HG02571 (cell line): ENCODE data around the gene SLC24A4.

Experiments
- ATAC-seq: cut with Tn5 transposase; IDR thresholded peaks from one replicate; pipeline ENCODE4 v1.9.1; 2021; ENCODE audit warnings: mild to moderate bottlenecking, moderate library complexity; ENCODE audit not compliant: unreplicated experiment

Gene SLC24A4

DNA sequence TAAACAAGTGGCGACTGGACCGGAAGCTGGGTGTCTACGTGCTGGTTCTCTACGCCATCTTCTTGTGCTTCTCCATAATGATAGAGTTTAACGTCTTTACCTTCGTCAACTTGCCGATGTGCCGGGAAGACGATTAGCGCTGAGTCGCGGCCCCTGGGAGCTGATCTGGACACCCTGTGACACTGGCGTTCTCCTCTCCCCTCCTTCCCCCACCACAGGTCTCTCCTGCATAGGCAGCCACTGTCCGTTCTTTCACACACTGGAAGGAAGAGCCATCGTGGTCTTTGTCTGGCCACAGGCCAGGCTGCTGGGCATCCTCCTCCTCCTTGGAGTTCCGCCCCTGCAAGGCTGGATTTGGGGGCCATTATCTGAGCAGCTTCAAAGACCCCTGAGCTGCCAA is 170.5 kb downstream of the SLC24A4 start:
- no peak for ATAC-seq

DNA sequence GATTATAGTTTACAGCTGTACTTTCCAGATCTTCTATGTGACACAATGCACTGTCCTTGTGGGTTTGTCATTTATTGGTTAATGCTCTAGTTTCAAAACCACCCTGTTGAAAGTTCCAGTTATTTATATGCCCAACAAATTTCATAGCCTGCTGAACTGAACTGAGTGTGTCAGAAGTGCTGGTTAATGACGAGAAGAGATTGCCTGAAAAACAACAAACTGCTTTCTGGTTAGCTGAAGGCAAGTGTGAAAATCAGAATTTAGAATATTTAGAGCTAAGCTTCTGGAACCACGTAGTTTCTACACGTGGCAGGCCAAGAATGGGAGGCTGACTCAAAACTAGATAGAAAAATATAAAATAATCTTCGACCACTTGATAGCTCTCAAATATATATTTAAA is 171.5 kb downstream of the SLC24A4 start:
- ATAC-seq: no peak

DNA sequence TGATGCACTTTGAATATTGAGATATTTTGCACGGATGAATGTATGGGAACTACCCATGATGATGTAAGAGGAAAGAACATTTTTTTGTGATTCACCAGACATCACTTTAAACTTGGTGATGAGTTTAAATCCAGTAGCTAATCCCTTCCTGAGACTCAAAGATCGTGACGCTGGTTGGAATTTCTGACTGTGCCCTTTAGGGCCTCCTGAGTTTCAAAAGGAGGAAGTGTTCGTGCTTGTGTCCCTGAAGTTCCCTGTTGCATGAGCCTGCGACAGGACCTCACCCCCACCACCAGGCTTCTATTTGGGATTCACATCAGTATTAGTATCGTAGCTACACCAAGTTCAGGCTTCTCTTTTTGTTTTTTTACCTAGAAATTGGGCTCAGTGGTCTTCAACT is 172.1 kb downstream of the SLC24A4 start:
- no peak for ATAC-seq

DNA sequence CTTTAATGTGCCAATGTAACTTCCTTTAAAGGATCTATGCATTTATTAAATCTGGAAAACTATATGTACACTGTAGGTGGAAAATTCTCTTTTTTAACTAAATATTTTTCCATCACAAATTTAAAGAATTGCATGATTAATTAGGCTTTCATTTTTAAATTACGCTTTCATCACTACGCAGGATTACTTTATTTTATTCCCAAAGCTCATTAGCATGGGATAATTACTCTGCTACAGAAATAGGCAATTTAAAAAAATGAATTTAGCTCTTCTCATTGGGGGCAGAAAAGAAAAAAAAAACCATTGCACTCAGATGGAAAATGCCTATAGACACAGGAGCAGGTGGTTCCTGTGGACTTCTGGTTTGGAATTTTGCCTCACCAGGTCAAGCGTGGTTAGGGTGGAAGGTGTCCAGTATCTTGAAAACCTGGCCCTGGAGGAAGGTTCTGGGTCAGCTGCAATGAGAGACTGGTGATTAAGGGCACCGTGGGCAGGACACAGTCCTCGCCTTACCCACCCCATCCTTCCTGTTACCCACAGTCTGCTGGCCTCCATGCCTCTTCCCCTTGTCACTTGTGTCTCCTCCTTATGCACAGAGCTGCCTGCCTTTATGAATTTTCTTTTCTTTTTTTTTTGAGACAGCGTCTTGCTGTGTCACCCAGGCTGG is 173.4 kb downstream of the SLC24A4 start:
- no peak for ATAC-seq

DNA sequence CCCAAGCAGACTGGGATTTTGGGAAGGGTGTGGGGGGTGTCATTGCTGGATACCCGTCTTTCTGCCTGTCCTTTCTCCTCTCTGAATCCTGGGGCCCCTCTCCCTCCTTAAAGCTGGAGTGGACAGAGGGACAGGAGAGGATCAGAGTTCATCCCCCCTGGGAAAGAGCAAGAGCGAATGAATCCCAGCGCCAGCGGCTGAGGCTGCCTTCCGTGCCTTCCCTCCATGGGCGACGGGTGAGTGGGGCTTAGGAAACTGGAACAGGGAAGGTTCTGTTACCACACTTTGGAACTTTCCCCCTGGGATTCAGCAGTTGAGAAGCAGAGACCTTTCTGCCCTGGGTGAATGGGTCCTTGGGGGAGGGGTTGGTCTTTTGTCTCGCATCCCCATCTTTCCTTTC is 174.4 kb downstream of the SLC24A4 start:
- ATAC-seq: no peak

DNA sequence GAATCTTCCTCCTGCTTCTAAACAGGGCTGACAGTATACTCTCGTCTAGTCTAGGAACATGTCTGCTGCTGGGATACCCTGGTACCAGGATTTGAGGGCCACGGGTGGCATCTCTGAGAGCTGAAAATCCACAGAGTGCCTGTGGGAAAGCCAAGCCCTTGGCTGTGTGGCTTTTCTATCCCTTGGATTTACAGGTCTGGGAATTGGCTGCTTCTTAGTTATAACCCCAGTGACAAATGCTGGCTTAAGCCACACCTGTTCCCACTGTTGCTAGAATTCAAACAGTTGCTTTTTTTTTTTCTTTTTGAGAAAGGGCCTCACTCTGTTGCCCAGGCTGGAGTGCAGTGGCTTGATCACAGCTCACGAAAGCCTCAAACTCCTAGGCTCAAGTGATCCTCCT is 176.3 kb downstream of the SLC24A4 start:
- ATAC-seq: no peak

DNA sequence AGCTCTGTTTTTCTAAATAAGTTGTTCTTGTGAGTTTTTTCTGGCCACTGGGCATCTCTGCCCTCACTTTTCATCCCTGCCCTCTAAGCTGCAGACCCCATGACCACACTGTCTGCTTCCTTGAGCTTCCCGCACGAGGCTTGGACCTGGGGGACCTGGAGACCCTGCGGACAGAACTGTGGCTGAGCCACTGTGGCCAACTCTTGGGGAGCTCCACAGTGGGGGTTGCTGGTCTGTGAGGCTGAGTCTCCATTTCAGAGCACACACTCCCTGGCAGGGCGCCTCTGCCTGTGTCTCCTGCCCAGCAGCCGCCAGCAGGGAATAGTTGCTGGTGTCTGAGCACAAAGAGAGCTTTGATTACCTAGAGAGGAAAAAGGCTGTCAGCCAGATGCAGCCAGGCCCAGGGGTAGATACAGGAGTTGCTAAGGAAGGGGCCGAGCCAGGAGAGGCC is 177.6 kb downstream of the SLC24A4 start:
- ATAC-seq: no peak

DNA sequence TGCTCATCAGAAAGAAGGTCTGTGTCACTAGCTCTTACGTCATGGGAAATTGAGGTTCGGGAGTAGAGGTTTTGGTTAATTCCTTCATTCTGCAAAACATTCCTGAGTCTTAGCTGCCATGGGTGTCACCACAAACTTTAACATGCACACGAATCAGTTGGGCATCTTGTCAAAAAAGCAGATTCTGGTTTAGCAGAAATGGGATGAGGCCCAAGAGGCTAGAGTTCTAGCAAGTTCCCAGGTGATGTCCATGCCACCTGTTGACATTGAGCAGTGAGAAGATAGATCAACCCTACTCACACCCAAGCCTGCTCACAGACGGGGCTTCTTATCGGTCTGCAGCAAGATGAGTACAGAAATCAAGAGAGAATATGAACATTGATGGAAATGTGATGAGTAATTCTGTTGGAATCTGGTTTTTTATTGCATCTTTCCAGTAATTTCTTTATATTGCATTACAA is 179.0 kb downstream of the SLC24A4 start:
- no peak for ATAC-seq

DNA sequence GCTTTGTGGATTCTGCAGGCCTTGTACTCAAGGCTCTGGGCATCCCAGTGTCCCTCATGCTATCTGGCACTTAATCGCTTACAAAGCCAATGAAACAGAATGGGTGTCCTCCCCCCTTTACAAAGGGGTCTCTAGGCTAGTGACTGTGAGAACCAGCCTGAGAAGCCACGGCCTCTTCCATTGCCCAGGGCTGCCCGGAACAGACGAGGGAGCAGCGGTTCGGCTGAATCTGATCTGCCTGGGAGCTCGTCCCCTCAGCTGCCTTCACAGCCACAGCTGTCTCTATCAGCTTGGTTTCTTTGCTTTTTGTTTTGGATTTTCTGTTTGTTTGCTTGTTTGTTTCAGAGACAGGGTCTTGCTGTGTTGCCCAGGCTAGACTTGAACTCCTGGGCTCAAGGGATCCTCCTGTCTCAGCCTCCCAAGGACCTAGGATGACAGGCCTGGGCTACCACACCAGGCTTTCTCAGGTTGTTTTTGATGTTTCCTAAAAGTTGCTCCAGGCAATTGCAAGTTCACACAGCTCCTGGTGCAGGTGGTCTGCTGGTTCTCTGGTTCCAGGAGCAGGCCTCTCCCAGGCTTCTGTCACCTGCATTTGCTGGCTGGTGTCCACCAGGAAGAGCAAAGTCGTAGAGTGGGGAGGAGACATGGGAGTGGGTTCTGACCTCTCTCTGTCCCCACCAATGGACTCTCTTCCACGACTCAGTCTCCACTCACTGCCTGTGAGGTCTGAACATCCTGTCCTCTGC is 179.7 kb downstream of the SLC24A4 start:
- no peak for ATAC-seq

DNA sequence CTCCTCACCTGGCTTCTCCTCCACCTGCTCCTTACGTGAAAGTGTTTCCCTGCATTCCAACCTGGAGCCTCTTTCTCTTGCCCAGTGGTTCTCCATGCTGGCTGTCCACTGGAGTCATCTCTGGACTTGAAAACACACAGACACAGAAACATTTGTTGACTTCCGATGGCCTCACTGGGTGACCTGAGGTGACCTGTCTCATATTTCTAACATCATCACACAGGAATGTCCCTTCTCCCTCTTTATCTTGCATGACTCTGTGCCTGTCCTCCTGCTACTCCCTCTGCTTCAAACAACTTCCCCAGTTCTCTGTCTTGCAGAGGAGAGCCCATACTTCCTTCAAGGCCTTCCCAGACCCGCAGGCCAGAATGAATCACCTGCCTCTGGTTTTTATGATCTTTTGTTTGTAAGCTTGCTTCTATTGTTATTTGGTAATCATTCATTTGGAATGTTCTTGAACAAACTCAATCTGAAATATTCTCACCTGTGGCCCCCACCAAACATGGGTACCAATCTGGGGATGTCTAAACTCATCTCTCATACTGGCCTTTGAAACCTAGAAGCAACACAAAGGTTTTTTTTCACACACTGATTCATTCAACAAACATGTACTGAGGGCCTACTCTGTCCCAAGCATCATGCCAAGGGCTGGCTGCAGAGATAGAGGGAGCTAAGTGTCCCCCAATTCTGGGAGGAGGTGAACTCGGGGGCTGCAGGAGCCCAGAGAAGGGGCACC is 181.0 kb downstream of the SLC24A4 start:
- no peak for ATAC-seq

DNA sequence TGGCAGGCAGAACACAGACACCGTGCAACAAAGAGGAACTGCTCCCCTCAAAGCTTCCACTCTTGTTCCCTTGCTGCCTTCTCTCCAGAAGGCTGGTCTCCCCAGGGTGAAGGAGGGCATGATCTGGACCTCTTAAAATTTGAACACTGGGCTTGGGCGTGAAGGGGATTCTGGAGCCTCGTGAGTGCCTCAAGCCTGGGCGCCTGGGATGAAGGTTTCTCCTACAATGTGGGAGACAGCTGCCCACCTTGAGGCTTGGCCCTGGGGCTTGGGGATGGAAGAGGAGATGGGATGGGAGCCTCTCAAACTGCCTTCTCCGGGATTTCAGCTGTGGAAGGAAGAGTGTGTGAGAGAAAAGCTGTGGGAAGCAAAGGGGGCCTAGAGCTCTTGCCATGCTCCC is 182.9 kb downstream of the SLC24A4 start:
- ATAC-seq: no peak

DNA sequence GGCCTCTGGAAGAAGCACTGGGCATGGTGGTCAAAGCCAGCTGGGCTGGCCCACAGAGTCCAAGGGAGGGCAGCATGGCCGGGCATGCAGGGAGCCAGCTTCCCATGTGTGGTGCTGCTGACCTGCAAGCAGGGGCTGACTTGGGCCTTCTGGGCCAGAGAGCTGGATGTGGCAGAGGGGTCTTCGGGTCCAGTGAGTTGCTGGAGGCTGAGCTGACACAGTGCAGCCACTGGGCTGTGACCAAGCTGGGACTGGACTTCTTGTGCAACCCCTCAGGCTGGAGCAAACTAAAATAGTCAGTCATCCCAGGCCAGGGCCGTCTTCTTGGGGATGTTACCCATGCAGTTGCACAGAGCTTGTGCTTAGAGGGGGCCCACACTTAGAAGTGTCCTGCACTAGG is 183.3 kb downstream of the SLC24A4 start:
- ATAC-seq: no peak

DNA sequence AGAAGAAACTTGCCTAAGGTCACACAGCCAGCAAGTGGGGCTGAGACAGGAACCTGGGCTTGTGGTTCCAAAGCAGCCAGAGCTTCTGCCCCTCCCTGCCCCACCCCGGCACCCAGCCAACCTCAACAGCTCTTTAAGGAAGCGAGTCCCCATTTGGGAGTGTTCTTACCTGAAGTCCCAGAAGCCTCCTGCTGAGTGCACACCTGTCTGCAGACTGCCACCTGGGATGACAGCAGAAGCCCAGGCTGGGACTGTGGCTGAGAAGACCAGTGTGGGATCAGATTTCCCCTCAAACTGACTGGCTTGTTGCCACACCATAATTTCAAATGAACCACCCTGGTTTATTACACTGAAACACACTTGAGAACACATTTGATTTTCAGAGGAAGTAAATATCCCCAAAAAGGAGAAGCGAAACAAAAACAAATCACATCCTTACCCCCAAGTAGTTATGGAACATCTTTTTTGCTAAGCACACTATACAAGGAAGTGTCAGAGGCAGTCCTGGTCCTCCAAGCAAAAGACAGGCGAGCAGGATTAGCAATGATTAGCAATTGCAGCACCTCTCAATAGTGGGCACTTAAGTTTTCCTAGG is 184.3 kb downstream of the SLC24A4 start:
- no peak for ATAC-seq

DNA sequence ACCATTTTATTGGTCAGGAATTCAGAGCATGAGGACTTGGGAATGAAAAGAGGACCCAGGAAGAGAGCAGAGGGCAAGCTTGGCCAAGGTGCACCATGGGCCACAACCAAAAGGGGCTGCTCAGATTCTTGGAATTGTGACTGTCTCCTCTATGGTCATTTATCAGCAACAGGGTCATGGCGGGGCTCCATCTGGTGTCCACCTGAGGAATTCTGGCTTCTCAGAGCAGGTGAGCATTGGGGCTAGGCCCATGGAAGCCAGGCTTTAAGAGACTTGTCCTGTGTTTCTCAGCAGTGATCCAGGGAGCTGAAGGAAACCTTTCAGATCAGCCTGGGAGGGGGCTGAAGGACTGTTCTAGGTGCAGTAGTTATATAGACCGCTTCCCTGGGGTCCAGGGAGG is 188.0 kb downstream of the SLC24A4 start:
- ATAC-seq: no peak

DNA sequence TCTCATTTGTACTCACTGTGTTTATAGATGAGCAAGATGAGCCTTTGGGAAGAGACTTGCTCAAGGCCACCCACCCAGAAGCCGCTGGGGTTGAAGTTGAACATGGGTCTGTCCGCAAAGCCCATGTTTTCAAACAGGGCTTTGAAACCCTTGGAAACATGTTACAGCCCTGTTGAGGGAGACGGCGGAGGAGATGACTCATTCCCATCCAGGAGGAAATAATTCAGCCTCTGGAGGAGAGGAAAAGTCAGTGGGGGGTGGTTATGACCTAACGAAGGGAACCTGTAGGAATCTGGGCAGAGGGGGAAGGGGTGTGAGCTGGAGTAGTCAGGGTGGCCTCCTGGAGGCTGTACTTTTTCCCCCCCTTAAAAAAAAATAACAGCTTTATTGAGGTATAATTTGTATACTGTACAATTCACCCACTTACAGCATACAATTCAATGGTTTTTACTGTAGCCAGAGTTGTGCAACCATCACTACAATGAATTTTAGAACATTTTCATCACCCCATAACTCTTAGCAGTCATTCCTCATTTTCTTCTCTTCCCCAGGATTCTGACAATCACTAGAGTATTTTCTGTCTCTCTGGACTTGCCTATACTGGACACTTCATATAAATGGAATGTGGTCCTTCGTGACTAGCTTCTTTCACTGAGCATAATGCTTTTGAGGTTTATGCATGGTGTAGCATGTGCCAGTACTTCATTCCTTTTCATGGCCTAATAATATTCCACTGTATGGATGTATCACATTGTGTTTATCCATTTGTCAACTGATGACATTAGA is 188.7 kb downstream of the SLC24A4 start:
- no peak for ATAC-seq

DNA sequence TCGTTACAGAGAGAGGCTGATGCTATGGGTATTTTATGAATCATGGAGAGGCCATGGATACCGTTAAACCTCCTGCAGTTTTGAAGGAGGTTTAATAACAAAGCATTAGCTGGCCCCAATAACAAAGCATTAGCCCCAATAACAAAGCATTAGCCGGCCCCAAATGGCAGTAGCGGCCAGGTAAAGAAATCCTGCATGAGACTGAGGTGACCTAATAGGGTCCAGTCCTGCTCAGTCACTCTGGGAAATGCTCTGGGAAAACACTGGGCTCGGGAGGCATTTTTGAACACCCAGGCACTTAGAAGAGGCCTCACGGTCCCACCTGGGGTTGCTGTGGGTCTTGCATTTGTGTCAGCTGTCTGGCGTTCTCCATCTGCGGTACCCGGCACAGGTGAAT is 189.8 kb downstream of the SLC24A4 start:
- no peak for ATAC-seq

DNA sequence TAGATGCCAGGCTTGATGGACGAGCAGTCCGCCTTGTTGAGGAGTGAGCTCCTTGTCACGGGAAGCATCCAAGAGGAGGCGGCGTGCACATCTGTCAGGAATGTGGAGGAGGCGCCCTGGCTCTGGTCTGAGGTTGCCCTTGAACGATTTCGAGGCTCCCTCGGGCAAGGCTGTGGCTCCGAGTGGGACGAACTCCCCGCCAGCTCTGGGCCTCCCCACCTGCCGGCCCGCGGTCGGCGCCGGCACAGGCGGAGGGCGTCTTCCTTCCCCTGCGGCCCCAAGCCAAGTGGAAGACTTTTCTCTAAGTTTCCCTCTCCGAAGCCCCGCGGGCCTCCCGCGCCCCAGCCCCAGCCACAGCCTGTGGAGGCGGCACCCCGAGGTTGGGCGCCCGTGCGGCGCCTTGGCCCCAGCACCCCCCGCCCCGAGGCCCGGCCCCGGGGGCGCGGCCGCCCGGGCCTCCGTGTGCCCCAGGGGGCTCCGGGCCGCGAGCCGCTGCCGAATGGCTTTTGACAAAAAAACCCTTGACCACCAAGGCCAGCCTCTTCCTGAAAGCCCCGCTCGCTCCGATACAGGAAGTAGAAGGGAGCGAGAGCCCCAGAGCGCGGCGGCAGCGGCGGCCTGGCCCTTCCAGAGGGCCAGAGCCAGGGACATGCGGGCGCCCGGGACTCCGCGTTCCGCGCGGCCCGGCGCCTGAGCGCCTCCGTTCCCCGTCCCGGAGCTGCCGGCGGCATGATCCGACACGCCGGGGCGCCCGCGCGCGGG is 190.4 kb downstream of the SLC24A4 start, which contains the start of gene RIN3:
Gene RIN3, plus strand, starts transcription at position 578 of the 762 bp plus-strand sequence. Its CDS starts 152 bp downstream, at position 730.
- ATAC-seq: peak; percentile 52

DNA sequence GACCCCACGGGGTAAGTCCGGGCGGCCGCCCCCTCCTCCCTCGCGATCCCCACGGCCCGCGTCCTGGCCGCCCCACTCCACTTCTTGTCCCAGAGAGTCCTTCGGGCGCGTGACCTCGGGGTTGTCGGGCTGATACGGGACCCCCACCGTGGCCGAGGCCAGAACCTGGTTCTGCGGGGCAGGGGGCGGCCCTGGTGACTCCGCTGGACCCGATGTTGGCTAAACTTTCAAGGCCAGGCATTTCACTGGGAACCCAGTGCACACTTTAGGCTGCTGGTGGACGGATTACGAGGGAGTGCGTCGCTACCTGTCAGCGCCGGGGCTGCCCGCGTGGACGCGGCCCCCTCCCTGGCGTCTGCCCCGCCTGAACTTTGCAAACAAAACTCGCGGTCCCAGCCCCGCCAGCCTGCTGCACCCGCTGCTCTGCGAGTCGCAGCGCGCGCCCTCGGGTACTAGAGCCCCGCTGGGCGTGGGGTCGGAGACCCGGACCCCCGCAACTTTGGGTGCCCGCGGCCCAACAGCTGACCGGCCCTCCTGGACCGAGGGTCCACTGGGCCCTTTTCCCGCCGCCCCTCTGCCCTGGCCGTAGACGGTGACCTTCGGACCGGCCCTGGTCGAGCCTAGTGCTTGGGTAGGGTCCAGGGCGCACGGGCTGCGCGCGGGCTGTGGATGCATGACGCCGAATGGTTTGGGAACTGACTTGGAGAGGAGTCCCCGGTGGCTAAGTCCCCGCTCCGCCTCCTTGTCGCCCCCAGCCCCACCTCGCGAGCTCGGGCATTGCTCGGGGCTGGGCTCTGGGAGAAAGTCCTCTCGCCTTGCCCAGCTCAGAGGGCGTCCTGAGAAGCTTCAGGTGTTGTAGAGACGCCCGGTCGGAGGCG is 191.2 kb downstream of the SLC24A4 start:
- peak; percentile 31 for ATAC-seq
